Heart left ventricle (tissue), 16 donors: ENCODE results near the gene BICD1. TPM values are rescaled to one million over a fixed set of nuclear protein-coding genes. Genes with fewer than 3 reads are reported as not detected.

Experiments
- ATAC-seq, 4 donors: fragments of 200-7000 bp; cut with Tn5 transposase; one replicate each; pipeline ENCODE4 v1.9.1; 2020 to 2022; ENCODE audit warnings: moderate library complexity in 4 of 4, mild to moderate bottlenecking in 3 of 4, moderate number of reproducible peaks in 1 of 4
- DNase-seq, 5 donors: peaks; one replicate each; pipeline ENCODE4 v3.0.0-alpha.2; 2020
- H3K27ac ChIP-seq, 12 donors: fragments of 200-600 bp; sonication (generic) in 4 of 12; one replicate each; pipeline versions ENCODE4 v1.5.0 to v1.8.0; 2016 to 2022; ENCODE audit warnings: mild to moderate bottlenecking in 2 of 12
- H3K27me3 ChIP-seq, 9 donors: fragments of 200-600 bp; sonication (generic) in 2 of 9; one replicate each; pipeline versions ENCODE4 v1.5.1 to v1.8.0; 2016 to 2022; ENCODE audit warnings: mild to moderate bottlenecking in 3 of 9
- H3K36me3 ChIP-seq, 9 donors: fragments of 200-600 bp; sonication (generic) in 2 of 9; one replicate each; pipeline versions ENCODE4 v1.5.0 to v1.8.0; 2018 to 2022; ENCODE audit warnings: mild to moderate bottlenecking in 2 of 9
- H3K4me1 ChIP-seq, 12 donors: fragments of 200-600 bp; sonication (generic) in 4 of 12; one replicate each; pipeline versions ENCODE4 v1.5.0 to v1.8.0; 2016 to 2022; ENCODE audit warnings: mild to moderate bottlenecking in 3 of 12
- H3K4me3 ChIP-seq, 12 donors: fragments of 200-600 bp; sonication (generic) in 4 of 12; one replicate each; pipeline versions ENCODE4 v1.5.0 to v1.8.0; 2017 to 2022; ENCODE audit warnings: mild to moderate bottlenecking in 9 of 12, moderate library complexity in 4 of 12
- H3K9me3 ChIP-seq, 12 donors: fragments of 200-600 bp; sonication (generic) in 4 of 12; one replicate each; pipeline versions ENCODE4 v1.5.0 to v1.8.0; 2016 to 2022; ENCODE audit warnings: mild to moderate bottlenecking in 1 of 12
- CTCF ChIP-seq, 12 donors: fragments of 200-600 bp; sonication (generic) in 4 of 12; IDR thresholded peaks; one replicate each; pipeline versions ENCODE4 v1.5.0 to v1.8.0; 2018 to 2022; ENCODE audit warnings: antibody characterized with exemption in 12 of 12, mild to moderate bottlenecking in 5 of 12
- POLR2A ChIP-seq, 2 donors: fragments of 450-650 bp; IDR thresholded peaks; one replicate each; pipeline ENCODE4 v1.6.1; 2017; ENCODE audit warnings: antibody characterized with exemption in 2 of 2, mild to moderate bottlenecking in 2 of 2, moderate library complexity in 2 of 2
- WGBS, 4 donors: extraction: QIAGEN DNeasy Blood & Tissue Kit in 2 of 4; methylation state at CpG; one replicate each; pipeline versions ENCODE4 v1.1.5 to v1.1.7; 2013 to 2018; 5-methylcytosine and 5-hydroxymethylcytosine counted together
- intact Hi-C, 10 donors: fragments of 100-400 bp; cut with DNase I; formaldehyde crosslinking; loops; one replicate each; pipeline versions ENCODE4 v1.11.1 to v1.14.2; 2022
- polyA plus RNA-seq, 2 donors: library from polyadenylated mRNA; stranded (reverse); fragments of 200-250 nt; gene quantifications; one replicate each; pipeline ENCODE4 v1.2.3, GENCODE V29; 2013
- total RNA-seq, 9 donors: library from RNA; depleted of rRNA in 2 of 9; stranded (reverse); fragments of >200 nt in 2 of 9; fragmentation: NEBNext Ultra II Directional in 3 of 9; extraction: Animal tissue kit (Norgen Biotek cat#: 25700) in 3 of 9; gene quantifications; one replicate each; pipeline versions ENCODE4 v1.1.0 to v1.2.4, GENCODE V29; 2016 to 2023
- donor health status: ischemic (EF 13 %, LVEDD 7.1; RV severe dilation, severe dysfunction).
- donor health status: healthy with polysubstance abuse.
- donor health status: DM: no; HTN: yes; CAD: no.
- donor health status: DM: no; HTN: no; CAD: no.
- donor health status: ischemic (EF 25% LVEDD 6.9; RV normal size, moderate dysfunction).
- donor health status: ischemic (EF 25% LVEDD 5.7; RV mildly dilated, moderate dysfunction).
- donor health status: healthy.
- donor health status: DM: yes; HTN: yes; CAD: no.
- donor health status: ischemic (EF 35%, LVEDD 5.7; RV mildly dilated, moderate dysfunction).
- donor health status: nonischemic (EF 11% LVEDD 7.7; RV severe dilation, severe dysfunction).
- donor health status: DM: yes; HTN: yes; CAD: no.
- donor health status: PGD.
- donor health status: ischemic (EF 29% LVEDD 5.4; RV normal size, mild dysfunction).
- donor health status: nonischemic (EF 23%, LVEDD 6.1; RV moderate dilation, normal function).

BICD1 gene
- total and polyA plus RNA-seq, 11 donors: 2.1 to 16.3 (median 7.0) TPM

GRCh38 chr12:32252199-32253073, 145.8 kb downstream of the BICD1 start:
- Histone ChIP-seq H3K27ac (no peak overlapping the region), H3K36me3 (no peaks in the 10 kb centered on the region), H3K9me3 (peaks cover 0 to 11% (median 0%) of the 10 kb centered on the region in 12 donors), H3K4me1 (no peaks in the 10 kb centered on the region), H3K4me3 (no peak overlapping the region), H3K27me3 (no peaks in the 10 kb centered on the region)
- ATAC-seq (no peak), DNase-seq (no peak)
- intact Hi-C loops: no loop called here
- WGBS, 4 donors: 95 to 97% (median 95%) methylated on average over 13 of the region's 13 CpGs
- TF ChIP-seq CTCF (IDR thresholded peaks at IDR 0.05) (no peak), POLR2A (IDR thresholded peaks at IDR 0.05) (no peak)

- TF ChIP-seq POLR2A (IDR thresholded peaks at IDR 0.05) (no peak), CTCF (IDR thresholded peaks at IDR 0.05) (no peak)
- 77 to 88% (median 82%) methylated on average over 3 of the region's 3 CpGs for WGBS, 4 donors
Measured at GRCh38 chr12:32253154-32253790, 146.6 kb downstream of the BICD1 start.

GRCh38 chr12:32254260-32254956, 147.8 kb downstream of the BICD1 start:
- Histone ChIP-seq H3K4me1 (no peaks in the 10 kb centered on the region), H3K27ac (no peak overlapping the region), H3K9me3 (peaks cover 0 to 15% (median 0%) of the 10 kb centered on the region in 12 donors), H3K36me3 (no peaks in the 10 kb centered on the region), H3K4me3 (no peak overlapping the region), H3K27me3 (no peaks in the 10 kb centered on the region)
- 90 to 95% (median 94%) methylated on average over 6 of the region's 6 CpGs for WGBS, 4 donors
- no peak for ATAC-seq
- DNase-seq: no peak
- TF ChIP-seq CTCF (IDR thresholded peaks at IDR 0.05) (no peak), POLR2A (IDR thresholded peaks at IDR 0.05) (no peak)
- intact Hi-C loops: no loop called here

More at GRCh38 chr12:32253154-32253790, 146.6 kb downstream of the BICD1 start:
- Histone ChIP-seq H3K4me1 (no peaks in the 10 kb centered on the region), H3K27me3 (no peaks in the 10 kb centered on the region), H3K9me3 (peaks cover 0 to 16% (median 0%) of the 10 kb centered on the region in 12 donors), H3K27ac (no peak overlapping the region), H3K36me3 (no peaks in the 10 kb centered on the region), H3K4me3 (no peak overlapping the region)
- DNase-seq: no peak
- intact Hi-C loops: no loop called here
- no peak for ATAC-seq

- no peak overlapping the region for H3K27ac ChIP-seq
- no peak overlapping the region for H3K4me3 ChIP-seq
- 98 to 99% (median 98%) methylated on average over 4 of the region's 4 CpGs for WGBS, 4 donors
- DNase-seq: no peak
- H3K27me3 ChIP-seq: no peaks in the 10 kb centered on the region
- TF ChIP-seq CTCF (IDR thresholded peaks at IDR 0.05) (no peak), POLR2A (IDR thresholded peaks at IDR 0.05) (no peak)
- no peaks in the 10 kb centered on the region for H3K36me3 ChIP-seq
- no peaks in the 10 kb centered on the region for H3K4me1 ChIP-seq
- no peak for ATAC-seq
- intact Hi-C loops: no loop called here
- peaks cover 0 to 15% (median 0%) of the 10 kb centered on the region in 12 donors for H3K9me3 ChIP-seq
Measured at GRCh38 chr12:32255588-32255987, 148.9 kb downstream of the BICD1 start.
